ENCODE results near the gene COMMD3.
"Not testable (repeated sequence)": the region's sequence is repeated elsewhere in the genome, so short reads cannot be mapped to it uniquely, and the experiment has no call there.

The COMMD3 gene

DNA sequence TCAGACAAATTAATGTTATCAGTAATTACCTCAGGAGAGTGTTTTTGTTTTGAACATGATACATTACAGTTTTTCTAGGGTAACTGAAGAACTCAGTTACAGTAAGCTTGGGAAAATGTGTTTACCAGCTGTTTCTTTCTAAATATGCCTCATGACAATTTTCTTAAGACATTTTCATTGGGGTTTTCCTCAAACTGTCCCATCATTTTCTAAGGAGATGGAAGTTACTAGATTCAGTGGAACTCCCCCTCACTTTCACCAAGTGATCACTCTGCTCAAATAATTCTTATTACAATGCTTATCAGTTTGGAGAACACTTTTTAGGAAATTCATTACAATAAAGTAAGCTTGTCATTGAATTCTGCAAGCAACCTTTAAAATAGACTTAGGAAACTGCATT, 22.7 kb downstream of the COMMD3 start:
- no peak for DNase-seq (ENCODE audit: low spot score)

DNA sequence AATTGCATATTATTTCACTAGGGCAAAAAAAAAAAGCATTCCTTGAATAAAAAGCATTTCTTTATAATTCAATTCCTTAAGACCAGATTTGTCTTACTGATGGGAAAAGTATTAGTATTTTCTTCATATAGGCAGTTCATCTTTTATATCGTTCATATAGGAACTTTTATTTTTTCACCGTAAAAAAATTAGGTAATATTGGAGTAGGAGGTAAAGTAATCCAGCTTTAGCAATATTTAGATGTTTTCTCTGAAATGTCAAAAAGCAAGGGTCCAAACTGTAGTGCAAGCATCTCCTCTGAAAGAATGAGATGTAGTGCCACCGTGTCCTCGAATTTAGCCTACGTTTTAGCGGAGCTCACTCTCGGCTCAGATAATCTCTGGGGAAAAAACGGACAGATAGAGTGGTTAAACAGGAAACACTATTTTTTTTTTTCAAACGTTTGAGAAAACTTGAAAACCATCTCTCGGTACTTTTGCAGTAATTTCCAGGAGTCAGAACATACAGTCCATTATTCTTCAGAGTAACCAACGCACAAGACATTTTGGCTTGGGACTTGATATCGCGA, 23.7 kb downstream of the COMMD3 start:
- DNase-seq (ENCODE audit: low spot score): no peak

DNA sequence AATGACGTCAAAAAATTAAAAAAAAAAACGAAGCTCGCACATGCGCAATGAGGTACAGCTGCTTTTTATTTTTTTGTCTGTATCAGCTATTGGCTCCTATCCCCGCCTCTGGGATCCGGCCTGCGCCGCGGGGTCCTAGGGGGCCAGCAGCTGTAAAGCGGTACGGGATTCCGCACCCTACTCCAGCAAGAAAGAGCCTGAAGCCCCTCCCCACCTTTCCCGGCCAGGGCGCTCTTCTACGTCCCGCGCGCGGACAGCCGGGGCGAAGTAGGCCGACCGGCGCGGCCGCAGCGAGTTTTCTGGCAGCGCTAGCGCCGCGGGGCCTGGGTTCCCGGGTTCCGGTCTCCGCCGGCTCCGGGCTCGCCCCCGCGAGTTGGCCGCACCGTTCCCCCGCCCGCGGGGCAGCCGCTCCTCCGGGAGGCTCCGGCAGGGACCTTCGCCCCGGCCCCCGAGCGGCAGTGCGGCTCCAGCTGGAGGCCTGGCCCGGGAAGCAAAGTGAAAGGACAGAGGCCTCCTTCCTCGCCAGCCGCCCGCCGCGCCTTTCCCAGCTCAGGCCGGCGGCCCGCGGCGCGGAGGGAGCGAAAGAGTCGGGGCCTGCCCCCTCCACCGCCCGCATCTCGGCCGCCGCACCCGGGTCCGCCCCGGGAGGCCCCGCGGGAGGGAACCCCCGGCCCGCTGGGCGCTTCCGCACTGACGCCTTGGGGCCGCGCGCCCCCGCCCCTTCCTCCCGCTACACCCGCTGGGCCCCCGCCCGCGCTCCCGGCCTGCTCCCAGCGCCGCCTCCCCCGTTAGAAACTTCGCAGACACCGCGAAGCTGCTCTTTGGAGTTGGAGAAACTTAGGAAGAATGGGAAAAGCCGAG, 24.4 kb downstream of the COMMD3 start:
- DNase-seq (ENCODE audit: low spot score): peak; percentile 72

DNA sequence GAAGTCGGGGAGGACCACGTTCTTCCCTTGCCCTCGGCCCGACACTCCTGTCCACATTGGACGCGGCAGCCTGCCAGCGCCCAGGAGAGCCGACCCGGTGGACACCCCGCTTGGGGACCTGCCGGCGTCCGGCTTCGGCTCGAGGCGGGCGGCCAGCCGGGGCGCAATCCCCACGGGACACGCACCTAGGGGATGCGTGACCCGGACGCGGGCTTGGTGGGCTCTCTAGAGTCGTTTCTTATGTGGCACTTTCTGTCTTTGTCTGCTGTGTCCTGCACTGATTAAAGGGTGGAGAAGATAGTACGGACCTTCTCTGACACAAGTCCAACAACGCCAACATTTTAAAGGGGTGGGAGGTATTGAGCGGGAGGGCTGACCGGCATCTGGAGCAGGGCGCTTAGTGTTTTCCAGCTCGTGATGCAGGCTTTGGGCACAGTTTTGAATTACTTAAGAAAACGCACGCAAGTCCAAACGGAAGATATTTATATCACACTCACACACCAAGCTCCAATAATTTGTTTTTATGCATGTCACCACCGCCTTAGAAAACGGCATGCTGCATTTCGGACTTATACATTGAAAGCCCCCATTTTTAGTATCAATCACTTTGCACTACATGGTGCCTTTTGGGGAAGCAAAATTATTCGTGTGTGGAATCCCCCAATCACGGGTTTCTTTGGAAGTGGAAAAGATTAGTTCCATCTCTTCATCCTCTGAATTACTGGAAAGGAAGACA, 25.2 kb downstream of the COMMD3 start:
- no peak for DNase-seq (ENCODE audit: low spot score)

DNA sequence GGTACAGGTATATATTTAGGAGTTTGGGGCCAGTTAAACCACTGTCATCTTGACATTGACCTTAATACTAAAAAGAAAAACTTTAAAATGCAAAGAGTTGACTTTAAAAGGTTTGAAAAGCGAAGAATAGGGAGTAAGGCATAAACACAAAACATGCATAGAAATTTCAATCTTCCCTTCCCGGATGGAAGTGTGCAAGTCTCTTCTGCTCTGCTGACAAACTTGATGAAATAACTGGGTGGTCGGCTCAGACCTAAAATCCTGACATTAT, 25.7 kb downstream of the COMMD3 start:
- DNase-seq (ENCODE audit: low spot score): no peak

DNA sequence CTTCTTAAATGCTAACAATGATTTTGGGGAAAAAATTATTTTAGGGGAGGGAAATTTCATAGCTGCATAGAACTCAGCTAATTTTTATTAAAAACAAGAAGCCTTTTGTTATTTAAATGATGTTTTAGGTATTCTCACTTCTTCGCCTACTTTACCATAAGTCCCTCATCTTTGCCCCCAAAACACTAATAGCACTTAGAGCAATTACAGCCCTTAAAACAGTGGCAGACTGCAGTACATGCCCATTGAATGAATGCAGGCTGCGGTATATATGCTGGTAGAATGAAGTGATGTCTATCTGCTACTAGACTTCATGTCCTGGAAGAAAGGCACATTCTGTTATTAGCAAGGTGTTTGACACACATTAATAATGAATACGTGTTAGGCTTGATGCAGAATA, 26.2 kb downstream of the COMMD3 start:
- no peak for DNase-seq (ENCODE audit: low spot score)

DNA sequence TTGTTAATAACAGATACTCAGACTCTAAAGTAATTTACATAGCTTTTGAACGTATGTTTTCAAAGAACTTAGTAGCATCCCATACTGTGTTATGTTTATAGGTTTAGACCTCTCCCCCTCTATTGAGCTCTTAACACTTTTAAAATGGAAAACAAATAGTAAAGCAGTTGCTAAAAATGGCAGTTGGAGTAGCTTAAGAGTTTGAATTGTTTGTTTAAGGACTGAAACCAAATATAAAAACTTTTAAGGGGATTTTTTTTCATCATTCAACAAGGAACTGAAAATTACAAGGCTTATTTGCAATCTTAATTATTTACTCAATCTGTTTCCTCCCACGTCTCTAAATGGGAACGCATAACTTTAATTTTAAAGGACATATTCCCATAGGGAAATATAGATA, 27.5 kb downstream of the COMMD3 start:
- DNase-seq (ENCODE audit: low spot score): no peak

DNA sequence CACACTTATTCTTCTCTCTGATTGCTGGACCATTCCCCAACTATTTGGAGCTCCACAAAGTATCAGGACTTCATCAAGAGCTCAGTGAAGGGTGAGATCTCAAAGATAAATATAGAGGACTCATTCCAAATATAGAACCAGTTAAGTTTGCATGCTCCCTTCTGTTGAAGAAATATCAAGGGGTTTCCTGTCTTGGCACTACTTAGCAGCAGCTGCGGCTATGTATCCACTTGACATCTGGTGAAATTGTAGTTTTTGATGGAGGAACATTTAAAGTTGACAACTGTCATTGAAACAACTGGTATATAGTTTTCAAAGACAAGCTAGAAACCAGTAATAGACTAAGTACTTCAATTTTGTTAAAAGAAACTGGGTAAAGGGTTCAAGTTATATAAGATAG, 28.1 kb downstream of the COMMD3 start:
- no peak for DNase-seq (ENCODE audit: low spot score)

DNA sequence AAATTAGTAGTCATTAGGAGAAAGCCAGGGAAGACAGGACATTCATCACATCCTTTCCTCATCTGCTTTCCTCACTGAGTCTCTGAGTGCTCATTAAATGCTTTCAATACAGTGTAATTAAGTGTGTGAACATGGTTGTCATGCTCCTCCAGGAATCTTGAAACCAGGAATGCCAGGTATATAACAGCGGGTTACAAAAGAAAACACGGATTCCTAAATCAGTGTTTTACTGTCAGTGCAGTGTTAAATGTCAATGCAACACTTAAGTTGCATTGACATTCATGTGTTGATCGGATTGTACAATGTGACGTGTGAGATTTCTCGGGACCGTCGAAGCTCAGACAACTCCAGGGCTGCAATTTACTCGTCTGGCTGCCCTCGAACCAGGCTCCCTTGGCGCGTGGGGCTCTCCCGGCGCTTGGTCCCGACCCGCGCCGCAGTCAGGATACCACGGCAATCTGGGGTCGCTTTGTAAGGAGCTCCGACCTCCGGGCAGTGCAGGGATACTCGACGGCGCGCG, 28.7 kb downstream of the COMMD3 start:
- no peak for DNase-seq (ENCODE audit: low spot score)

DNA sequence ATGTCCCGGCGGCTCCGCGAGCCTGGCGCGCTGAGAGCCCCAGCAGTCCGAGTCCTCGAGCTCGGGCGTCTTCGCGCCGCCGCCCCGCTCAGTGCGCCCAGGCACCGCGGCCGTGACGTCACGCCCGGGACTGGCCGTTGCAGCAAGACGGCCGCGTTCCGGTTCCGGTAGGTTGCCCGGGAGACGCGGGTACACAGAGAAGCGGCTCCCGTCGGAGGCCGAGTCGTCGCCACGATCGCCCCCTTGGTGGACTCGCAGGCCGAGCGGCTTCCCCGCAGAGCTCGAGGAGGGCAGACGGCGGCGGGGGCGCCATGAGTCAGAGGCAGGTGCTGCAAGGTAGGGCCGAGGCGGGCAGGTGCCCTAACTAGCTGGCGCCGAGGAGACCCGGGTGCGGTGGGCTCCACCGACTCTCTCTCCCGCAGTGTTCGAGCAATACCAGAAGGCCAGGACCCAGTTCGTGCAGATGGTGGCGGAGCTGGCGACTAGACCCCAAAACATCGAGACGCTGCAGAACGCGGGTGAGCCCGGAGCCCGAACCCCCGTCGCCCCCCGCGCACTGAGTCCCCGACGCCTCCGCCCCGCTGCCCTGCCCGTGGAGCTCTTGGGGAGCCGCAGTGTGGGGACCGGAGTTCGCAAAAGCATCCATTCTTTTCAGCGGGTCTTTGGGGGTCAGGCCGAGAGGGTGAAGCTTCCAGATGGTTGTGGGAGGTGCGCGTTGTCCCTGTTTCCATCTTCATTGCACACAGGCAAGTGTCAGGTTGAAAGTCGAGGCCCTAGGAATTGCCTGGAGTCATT, 29.3 kb downstream of the COMMD3 start, which contains the start of gene SPAG6:
SPAG6 (plus strand) TSS at position 196 of the 795 bp plus-strand sequence; CDS start at position 312, 116 bp downstream.
- no peak for DNase-seq (ENCODE audit: low spot score)

DNA sequence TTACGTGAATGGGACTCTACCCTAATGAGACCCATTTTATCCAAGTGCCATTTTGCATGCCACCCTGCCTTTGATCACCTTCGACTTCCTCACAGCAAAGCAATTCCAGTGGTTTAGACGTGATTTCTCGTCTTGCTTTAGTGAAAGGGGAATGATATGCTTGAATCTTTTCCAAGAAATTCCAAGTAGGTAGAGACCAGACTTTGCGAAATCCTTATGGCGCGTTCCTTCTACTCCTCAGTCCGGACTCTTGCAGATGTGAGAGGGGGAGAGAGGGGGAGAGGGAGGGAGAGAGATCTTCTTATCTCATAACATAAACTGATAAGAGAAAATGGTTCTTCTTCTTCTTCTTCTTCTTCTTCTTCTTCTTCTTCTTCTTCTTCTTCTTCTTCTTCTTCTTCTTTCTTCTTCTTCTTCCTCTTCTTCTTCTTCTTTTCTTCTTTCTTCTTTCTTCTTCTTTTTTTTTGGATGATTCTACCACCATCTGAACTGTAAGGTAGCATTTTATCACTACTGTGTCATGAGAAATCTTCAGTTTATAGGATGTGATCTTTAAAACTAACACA, 30.0 kb downstream of the COMMD3 start:
- no peak for DNase-seq (ENCODE audit: low spot score)

DNA sequence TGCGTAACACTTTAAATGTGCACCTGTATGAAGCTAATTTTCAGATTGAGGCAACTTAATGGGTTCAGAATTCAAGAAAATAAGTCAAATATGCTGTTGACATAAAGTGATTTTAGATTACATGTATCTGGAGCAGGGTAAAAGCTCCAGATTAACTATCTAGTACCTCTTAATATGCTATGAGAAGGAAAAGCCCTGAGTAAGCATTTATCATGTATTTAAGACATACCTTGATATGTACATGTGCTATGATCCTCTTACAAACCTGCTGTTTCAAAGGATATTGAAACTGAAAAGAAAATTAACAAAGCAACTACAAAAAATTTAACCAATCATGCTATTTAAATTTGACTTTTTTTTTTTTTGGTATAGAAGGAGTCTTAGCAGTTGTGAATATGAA, 33.6 kb downstream of the COMMD3 start:
- no peak for DNase-seq (ENCODE audit: low spot score)

DNA sequence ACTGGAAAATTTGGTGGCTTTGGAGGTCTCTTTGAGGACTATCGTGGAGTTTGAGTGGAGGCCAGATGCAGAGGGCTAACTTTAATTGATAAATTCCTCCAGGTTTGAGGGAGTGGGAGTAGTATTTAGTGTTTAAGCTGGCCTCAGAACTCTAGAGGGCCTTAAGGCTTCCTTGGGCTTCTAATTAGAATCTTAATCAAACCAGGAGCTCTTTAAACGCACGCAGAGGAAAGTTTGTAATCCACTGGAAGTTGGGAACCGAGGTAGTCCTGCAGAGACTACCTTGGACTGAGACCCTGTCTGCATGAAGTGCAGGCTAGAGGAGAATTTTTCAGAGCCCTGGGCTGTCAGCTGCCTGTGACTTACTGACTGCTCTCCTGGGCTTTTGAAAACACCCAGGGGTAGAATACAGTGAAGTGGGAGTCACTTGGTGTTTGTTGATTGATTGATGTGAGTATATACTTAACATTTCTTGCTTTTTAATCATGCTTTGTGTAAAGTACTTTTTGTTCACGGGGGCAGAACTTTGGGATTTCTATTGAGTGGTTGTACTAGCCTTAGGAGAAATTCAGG, 35.0 kb downstream of the COMMD3 start:
- DNase-seq (ENCODE audit: low spot score): no peak

DNA sequence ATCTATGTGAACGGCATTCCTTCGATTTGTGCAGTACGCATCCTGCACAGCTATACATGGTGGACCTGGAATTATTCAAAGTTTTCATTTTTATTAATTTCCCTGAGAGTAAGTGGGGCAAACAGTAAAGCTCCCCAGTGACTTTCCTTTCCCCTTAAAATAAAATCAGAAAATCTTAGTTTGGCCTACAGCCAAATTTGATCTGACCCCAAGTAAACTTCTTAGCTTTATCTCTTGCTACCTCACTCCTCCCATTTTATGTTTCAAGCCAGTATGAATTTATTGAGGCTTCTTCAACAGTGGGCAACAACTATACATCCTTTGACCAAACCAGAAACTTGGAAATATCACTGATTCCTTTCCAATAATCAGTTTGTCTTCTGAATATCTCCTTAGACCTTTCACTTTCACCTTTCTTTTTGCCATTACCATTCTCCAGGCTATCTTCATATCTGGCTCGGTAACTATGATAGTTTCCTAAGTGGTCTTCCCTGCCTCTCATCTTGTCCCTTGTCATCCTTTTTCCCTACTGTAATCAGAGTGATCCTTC, 40.2 kb downstream of the COMMD3 start:
- no peak for DNase-seq (ENCODE audit: low spot score)

DNA sequence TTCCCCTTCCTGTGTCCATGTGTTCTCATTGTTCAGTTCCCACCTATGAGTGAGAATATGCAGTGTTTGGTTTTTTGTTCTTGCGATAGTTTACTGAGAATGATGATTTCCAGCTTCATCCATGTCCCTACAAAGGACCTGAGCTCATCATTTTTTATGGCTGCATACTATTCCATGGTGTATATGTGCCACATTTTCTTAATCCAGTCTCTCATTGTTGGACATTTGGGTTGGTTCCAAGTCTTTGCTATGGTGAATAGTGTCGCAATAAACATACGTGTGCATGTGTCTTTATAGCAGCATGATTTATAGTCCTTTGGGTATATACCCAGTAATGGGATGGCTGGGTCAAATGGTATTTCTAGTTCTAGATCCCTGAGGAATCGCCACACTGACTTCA, 41.6 kb downstream of the COMMD3 start:
- not testable (repeated sequence) for DNase-seq (ENCODE audit: low spot score)

DNA sequence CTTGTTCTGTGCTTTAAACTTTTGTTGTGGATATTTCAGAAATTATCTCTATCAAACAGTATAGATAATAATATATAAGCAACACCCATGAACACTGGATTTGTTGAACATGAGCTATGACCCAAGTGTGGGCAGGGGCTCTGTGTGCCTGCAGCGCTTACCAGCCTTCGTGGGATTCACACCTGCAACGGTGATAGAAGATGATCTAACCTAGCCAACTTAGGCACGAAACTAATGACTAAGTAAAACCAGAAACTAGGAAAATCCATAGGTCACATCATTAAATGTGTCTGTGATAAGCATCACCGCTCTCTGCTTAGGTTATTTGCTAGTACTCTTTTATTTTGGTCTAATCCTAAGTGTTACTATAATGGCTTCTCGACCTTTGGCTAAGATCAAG, 47.1 kb downstream of the COMMD3 start:
- no peak for DNase-seq (ENCODE audit: low spot score)

DNA sequence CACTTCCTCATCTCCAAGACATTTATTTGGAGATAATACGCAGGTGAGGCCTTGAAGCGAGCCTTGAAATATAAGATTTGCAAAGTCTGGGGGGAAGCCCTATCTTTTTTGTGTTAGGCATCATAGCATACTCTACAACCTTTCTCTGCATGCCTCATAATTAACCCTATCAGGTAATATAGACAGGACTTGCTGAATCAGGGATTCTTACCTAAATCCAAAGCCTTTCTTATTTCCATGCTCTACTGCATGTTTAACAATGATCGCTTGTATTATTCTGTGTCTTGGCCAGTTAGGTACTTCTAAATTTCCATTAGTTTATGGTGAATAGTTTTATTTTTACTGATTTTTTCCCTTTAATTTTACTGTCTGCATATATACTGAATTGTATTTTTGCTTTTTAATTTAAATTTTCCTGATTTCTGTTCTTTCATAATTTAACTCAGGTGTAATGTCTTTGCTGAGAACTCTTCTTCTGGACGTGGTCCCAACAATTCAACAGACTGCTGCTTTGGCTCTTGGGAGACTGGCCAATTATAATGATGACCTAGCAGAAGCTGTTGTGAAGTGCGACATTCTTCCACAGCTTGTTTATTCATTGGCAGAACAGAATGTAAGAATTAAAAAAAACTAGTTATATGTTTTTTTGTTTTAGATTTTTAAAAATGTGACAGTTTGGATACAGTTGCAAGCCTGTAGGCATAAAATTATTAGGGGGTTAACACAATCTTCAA, 48.4 kb downstream of the COMMD3 start:
- no peak for DNase-seq (ENCODE audit: low spot score)

DNA sequence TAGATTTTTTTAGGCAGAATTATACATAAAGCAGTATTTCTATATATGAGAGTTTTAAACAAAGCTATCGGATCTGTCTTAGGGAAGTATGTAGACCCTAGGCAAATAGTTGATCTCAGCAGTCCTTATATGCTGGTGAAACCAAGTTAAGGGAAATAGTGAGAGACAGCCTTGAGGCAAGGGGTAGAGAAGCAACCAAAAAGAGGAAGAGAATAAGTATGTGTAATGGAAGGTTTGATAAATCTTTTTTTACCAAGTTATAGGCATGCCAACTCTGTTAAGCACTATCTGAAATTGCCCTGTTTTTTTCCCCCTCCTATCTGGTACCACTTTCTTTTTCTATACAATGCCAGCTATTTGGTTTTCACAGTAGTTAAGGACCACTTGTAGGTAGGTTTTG, 49.0 kb downstream of the COMMD3 start:
- DNase-seq (ENCODE audit: low spot score): no peak

DNA sequence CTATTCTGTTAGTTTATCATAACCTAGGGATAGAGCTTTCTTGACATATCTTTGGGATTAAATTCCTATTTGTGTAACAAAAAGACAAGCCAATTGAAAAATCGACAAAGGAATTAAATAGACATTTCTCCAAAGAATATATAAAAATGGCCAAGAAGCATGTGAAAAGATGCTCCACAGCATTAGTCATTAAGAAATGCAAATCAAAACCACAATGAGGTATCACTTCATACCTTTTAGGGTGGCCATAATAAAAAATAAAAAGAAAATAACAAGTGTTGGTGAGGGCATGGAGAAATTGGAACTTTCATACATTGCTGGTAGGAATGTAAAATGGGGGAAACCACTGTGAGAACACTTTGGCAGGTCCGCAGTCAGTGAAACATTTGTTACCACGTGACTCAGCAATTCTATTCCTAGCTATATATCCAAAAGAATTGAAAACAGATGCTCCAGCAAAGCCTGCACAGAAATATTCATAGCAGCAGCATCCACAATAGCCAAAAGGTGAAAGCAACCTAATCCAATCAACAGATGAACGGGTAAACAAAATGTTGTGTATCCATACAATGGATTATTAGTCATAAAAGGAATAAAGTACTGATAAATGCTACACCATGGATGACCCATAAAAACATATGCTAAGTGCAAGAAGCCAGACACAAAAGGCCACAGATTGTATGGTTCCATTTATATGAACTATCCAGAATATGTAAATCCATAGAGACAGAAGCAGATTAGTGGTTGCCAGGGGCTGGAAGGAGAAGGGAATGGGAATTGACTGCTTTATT, 49.7 kb downstream of the COMMD3 start:
- no peak for DNase-seq (ENCODE audit: low spot score)

DNA sequence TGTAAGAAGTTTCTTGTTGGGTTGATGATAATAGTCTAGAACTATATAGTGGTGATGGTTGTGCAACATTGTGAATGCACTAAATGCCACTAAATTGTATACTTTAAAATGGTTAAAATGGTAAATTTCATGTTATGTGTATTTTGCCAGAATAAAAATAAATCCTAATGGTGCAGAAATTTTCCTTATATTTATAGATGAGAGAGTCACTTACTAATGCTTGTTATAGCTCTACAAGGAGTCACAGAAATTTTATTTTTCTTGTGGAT, 50.2 kb downstream of the COMMD3 start:
- no peak for DNase-seq (ENCODE audit: low spot score)

Measured in COLO829 (cell line).